Esophagus squamous epithelium (tissue), 5 donors: ENCODE results near the gene VPS16. TPM values are rescaled to one million over a fixed set of nuclear protein-coding genes. Genes with fewer than 3 reads are reported as not detected.

ENCODE experiments used
- DNase-seq: peaks from one replicate; lab custom pipeline; 2025; lab: John Stamatoyannopoulos, UW
- H3K27ac ChIP-seq, 4 donors: fragments of 200-600 bp; sonication (generic); one replicate each; pipeline ENCODE4 v1.5.1; 2016 to 2019; ENCODE audit warnings: mild to moderate bottlenecking in 1 of 4
- H3K27me3 ChIP-seq, 4 donors: fragments of 200-600 bp; sonication (generic); 1 replicate in 3 of 4; 2 replicates in 1 of 4; pipeline versions ENCODE4 v1.5.1 to v1.6.0; 2017 to 2021; ENCODE audit warnings: antibody characterized with exemption in 1 of 4
- H3K36me3 ChIP-seq, 3 donors: fragments of 200-600 bp; sonication (generic); one replicate each; pipeline ENCODE4 v1.5.1; 2016 to 2019
- H3K4me1 ChIP-seq, 3 donors: fragments of 200-600 bp; sonication (generic); one replicate each; pipeline ENCODE4 v1.5.1; 2017 to 2019
- H3K4me3 ChIP-seq, 4 donors: fragments of 200-600 bp; sonication (generic); 1 replicate in 3 of 4; 2 replicates in 1 of 4; pipeline ENCODE4 v1.5.1; 2016 to 2019; ENCODE audit warnings: mild to moderate bottlenecking in 2 of 4, moderate library complexity in 1 of 4
- H3K9me3 ChIP-seq, 3 donors: fragments of 200-600 bp; sonication (generic); one replicate each; pipeline ENCODE4 v1.5.1; 2016 to 2019
- CTCF ChIP-seq, 6 experiments: fragments of 450-650 bp in 4 of 6; fragments of 200-600 bp in 2 of 6; sonication (generic) in 2 of 6; IDR thresholded peaks; one replicate each; pipeline ENCODE4 v1.5.1; 2016 to 2019; ENCODE audit warnings: antibody characterized with exemption in 6 of 6, mild to moderate bottlenecking in 4 of 6, moderate library complexity in 4 of 6
- POLR2A ChIP-seq, 4 donors: fragments of 450-650 bp; IDR thresholded peaks; one replicate each; pipeline ENCODE4 v1.6.1; 2017; ENCODE audit warnings: antibody characterized with exemption in 4 of 4, mild to moderate bottlenecking in 4 of 4, moderate library complexity in 3 of 4
- WGBS, 2 donors: methylation state at CpG; one replicate each; pipeline ENCODE4 v1.1.5; 2018; 5-methylcytosine and 5-hydroxymethylcytosine counted together
- intact Hi-C: fragments of 100-400 bp; cut with DNase I; formaldehyde crosslinking; loops from one replicate; pipeline ENCODE4 v1.15.0; 2022
- total RNA-seq, 4 donors: library from RNA; depleted of rRNA; stranded (reverse); fragments of >200 nt; gene quantifications; one replicate each; pipeline ENCODE4 v1.1.0, GENCODE V29; 2016
- donor health status: DM: yes; HTN: yes; CAD: no.

Gene VPS16
- total RNA-seq, 4 donors from 2014 or later = 20.9 to 36.7 (median 28.5) TPM

DNA sequence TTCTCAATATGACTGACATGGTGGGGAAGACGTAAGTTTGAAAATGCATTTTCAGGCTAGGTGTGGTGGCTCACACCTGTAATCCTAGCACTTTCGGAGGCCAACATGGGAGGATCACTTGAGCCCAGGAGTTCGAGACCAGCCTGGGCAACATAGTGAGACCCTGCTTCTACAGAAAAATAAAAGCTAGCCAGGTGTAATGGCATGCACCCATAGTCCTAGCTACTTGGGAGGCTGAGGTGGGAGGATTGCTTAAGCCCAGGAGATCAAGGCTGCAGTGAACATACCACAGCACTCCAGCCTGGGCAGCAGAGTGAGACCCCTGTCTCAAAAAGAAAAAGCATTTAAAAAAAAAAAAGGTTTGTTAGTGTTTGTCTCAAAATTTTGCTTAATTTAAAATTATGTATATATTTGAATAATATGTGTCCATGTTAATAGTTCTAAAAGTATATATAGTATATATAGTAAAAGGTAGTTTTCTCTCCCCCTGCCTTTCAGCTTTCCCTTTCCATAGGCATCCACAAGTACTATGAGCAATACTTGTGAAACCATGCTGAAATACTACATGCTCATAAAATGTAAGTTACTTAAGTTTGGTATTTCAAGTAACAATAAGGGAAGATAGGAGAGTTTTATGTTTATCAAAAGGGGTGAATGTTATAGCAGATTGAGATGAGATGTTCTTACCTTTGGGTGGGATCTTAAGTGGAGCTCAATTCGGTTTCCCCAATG, 47.8 kb downstream of the VPS16 start:
- H3K36me3 ChIP-seq = no peaks in the 10 kb centered on the region
- H3K27me3 ChIP-seq = no peaks in the 10 kb centered on the region
- 88 to 93% methylated on average over 3 to 4 of the region's 4 CpGs for WGBS, 2 donors
- H3K27ac ChIP-seq = no peak overlapping the region
- no peak overlapping the region for H3K4me3 ChIP-seq
- no peaks in the 10 kb centered on the region for H3K9me3 ChIP-seq
- no peak for DNase-seq
- intact Hi-C loops = no loop called here
- TF ChIP-seq POLR2A (IDR thresholded peaks at IDR 0.05) = no peak
- TF ChIP-seq CTCF (IDR thresholded peaks at IDR 0.05) = no peak
- H3K4me1 ChIP-seq = peaks cover 3 to 52% (median 7%) of the 10 kb centered on the region in 3 donors

DNA sequence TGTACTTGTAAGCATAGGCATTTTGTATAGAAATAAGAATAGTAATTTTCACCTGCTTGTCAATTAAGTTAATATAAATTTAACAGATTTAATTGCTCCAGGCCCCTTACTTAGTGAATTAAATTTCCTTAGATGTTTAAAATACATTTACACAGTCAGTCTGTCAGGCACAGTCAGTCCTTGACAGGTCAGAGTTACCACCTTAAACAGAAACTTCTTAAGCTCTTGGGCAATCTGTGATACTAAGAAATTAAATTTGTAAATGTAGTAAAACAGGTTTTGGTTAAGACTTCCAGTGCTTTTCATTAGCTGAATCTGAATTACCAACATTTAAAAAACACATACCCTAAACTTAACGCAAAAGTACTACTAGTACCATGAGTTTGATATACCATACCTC, 48.7 kb downstream of the VPS16 start:
- no peak for TF ChIP-seq POLR2A (IDR thresholded peaks at IDR 0.05)
- TF ChIP-seq CTCF (IDR thresholded peaks at IDR 0.05) = no peak
- no peaks in the 10 kb centered on the region for H3K9me3 ChIP-seq
- DNase-seq = no peak
- intact Hi-C loops = no loop called here
- H3K27me3 ChIP-seq = no peaks in the 10 kb centered on the region
- no peaks in the 10 kb centered on the region for H3K36me3 ChIP-seq
- H3K4me1 ChIP-seq = peaks cover 3 to 46% (median 7%) of the 10 kb centered on the region in 3 donors
- no peak overlapping the region for H3K27ac ChIP-seq
- WGBS, 2 donors = 42 to 70% methylated on average over 1 of the region's 1 CpG
- no peak overlapping the region for H3K4me3 ChIP-seq

DNA sequence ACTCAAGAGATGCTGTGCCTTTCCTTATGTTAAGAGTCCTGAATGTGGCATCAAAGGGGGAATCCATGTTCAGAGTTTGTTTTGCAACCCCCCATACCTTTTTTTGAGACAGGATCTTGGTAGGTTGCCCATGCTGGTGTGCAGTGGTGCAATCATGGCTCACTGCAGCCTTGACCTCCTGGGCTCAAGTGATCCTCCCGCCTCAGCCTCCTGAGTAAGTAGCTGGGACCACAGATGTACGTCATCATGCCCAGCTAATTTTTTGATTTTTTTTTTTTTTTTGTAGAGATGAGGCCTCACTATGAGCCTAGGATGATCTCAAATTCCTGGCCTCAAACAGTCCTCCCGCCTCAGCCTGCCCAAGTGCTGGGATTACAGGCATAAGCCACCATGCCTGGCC, 49.3 kb downstream of the VPS16 start:
- Histone ChIP-seq H3K4me1 (peaks cover 3 to 42% (median 7%) of the 10 kb centered on the region in 3 donors), H3K27me3 (no peaks in the 10 kb centered on the region), H3K4me3 (no peak overlapping the region), H3K27ac (no peak overlapping the region), H3K36me3 (no peaks in the 10 kb centered on the region), H3K9me3 (no peaks in the 10 kb centered on the region)
- DNase-seq = no peak
- TF ChIP-seq CTCF (IDR thresholded peaks at IDR 0.05) (no peak), POLR2A (IDR thresholded peaks at IDR 0.05) (no peak)
- WGBS, 2 donors = 92 to 100% methylated on average over 3 of the region's 3 CpGs
- intact Hi-C loops = no loop called here

DNA sequence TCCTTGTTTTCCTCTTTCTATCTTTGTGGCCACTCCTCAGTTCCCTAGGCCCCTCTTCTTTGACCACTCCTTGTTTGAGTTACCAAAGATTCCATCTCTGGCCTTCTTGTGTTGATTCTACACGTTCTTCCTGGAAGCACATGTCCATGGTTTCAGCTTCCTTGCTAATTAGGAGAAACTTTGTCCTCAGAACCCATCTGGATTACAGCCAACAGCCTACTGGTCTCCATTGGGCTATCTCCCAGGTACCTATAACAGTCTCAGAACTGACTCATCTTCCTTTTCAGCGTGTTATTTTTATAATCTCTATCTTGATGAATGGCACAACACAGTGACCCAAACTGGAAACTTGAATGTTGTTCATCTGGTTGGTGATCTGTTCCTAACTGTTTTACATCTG, 50.2 kb downstream of the VPS16 start:
- no peak overlapping the region for H3K4me3 ChIP-seq
- no peaks in the 10 kb centered on the region for H3K36me3 ChIP-seq
- DNase-seq = no peak
- H3K9me3 ChIP-seq = peaks cover 0 to 5% (median 0%) of the 10 kb centered on the region in 3 donors
- WGBS, 2 donors = 42 to 48% methylated on average over 2 of the region's 2 CpGs
- intact Hi-C loops = no loop called here
- H3K4me1 ChIP-seq = peaks cover 3 to 32% (median 7%) of the 10 kb centered on the region in 3 donors
- no peak for TF ChIP-seq CTCF (IDR thresholded peaks at IDR 0.05)
- TF ChIP-seq POLR2A (IDR thresholded peaks at IDR 0.05) = no peak
- H3K27ac ChIP-seq = no peak overlapping the region
- H3K27me3 ChIP-seq = no peaks in the 10 kb centered on the region

DNA sequence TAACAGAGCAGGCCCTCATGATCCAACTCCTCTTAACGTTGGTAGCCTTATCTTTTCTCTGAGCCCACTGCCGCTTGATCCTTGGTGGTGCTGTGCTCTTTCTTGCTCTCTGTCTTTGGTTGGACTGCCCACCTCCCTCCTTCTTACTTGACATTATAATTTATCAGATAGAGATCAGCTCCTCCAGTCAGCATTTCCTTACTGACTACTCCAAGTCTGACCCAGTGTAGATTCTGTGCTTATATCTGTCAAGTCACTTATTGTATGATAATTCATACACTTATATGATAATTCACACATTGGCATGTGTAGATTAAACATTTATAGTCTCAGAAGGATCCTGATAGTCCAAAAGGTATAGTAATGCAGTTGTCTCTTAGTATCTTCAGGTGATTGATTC, 50.8 kb downstream of the VPS16 start:
- intact Hi-C loops = no loop called here
- DNase-seq = no peak
- H3K4me1 ChIP-seq = peaks cover 3 to 30% (median 7%) of the 10 kb centered on the region in 3 donors
- peaks cover 0 to 5% (median 0%) of the 10 kb centered on the region in 3 donors for H3K9me3 ChIP-seq
- no peak overlapping the region for H3K27ac ChIP-seq
- WGBS, 2 donors = 82 to 97% methylated on average over 2 of the region's 2 CpGs
- H3K36me3 ChIP-seq = no peaks in the 10 kb centered on the region
- H3K27me3 ChIP-seq = no peaks in the 10 kb centered on the region
- no peak overlapping the region for H3K4me3 ChIP-seq
- TF ChIP-seq POLR2A (IDR thresholded peaks at IDR 0.05) (no peak), CTCF (IDR thresholded peaks at IDR 0.05) (no peak)
